Upper lobe of left lung (tissue), 6 donors: ENCODE measurements around the gene ZNF653. TPM values are rescaled to one million over a fixed set of nuclear protein-coding genes. Genes with fewer than 3 reads are reported as not detected.

Experiments
- ATAC-seq, 2 donors: fragments of 200-7000 bp; cut with Tn5 transposase; one replicate each; pipeline ENCODE4 v1.9.1; 2022; ENCODE audit warnings: mild to moderate bottlenecking in 2 of 2, moderate library complexity in 2 of 2; ENCODE audit not compliant: low FRiP score in 2 of 2
- DNase-seq, 2 donors: peaks; one replicate each; pipeline ENCODE4 v3.0.0-alpha.2; 2019 to 2020
- H3K27ac ChIP-seq, 4 donors: fragments of 200-600 bp; sonication (generic); one replicate each; pipeline ENCODE4 v1.5.1; 2016 to 2019
- H3K27me3 ChIP-seq, 4 donors: fragments of 200-600 bp; sonication (generic); one replicate each; pipeline ENCODE4 v1.5.1; 2017 to 2019
- H3K36me3 ChIP-seq, 4 donors: fragments of 200-600 bp; sonication (generic); one replicate each; pipeline ENCODE4 v1.5.1; 2016 to 2019
- H3K4me1 ChIP-seq, 4 donors: fragments of 200-600 bp; sonication (generic); one replicate each; pipeline ENCODE4 v1.5.1; 2018 to 2019
- H3K4me3 ChIP-seq, 4 donors: fragments of 200-600 bp; sonication (generic); one replicate each; pipeline ENCODE4 v1.5.1; 2017 to 2019; ENCODE audit warnings: mild to moderate bottlenecking in 2 of 4, moderate library complexity in 1 of 4
- H3K9me3 ChIP-seq, 4 donors: fragments of 200-600 bp; sonication (generic); one replicate each; pipeline ENCODE4 v1.5.1; 2018 to 2019
- CTCF ChIP-seq, 6 experiments: fragments of 450-650 bp in 4 of 6; fragments of 200-600 bp in 2 of 6; sonication (generic) in 2 of 6; IDR thresholded peaks; one replicate each; pipeline ENCODE4 v1.5.1; 2016 to 2019; ENCODE audit warnings: antibody characterized with exemption in 6 of 6
- EP300 ChIP-seq, 4 donors: sonication (generic); formaldehyde crosslinking; IDR thresholded peaks; one replicate each; pipeline ENCODE4 v1.5.1; 2017; ENCODE audit warnings: antibody characterized with exemption in 4 of 4, control low read depth in 2 of 4
- POLR2A ChIP-seq, 4 donors: fragments of 450-650 bp; IDR thresholded peaks; one replicate each; pipeline ENCODE4 v1.5.1; 2016 to 2017; ENCODE audit warnings: antibody characterized with exemption in 4 of 4, mild to moderate bottlenecking in 2 of 4
- POLR2AphosphoS5 ChIP-seq, 2 donors: sonication (generic); formaldehyde crosslinking; IDR thresholded peaks; one replicate each; pipeline ENCODE4 v1.5.1; 2017; ENCODE audit warnings: antibody characterized with exemption in 2 of 2
- whole genome bisulfite sequencing, 2 donors: methylation state at CpG; one replicate each; pipeline ENCODE4 v1.1.5; 2017 to 2018; 5-methylcytosine and 5-hydroxymethylcytosine counted together
- total RNA-seq, 6 donors: library from RNA; depleted of rRNA in 4 of 6; stranded (reverse); fragments of >200 nt in 4 of 6; gene quantifications; one replicate each; pipeline versions ENCODE4 v1.1.0 to v1.2.1, GENCODE V29; 2016 to 2021
- donor health status: DM: no; HTN: no; CAD: no; lungs with moderate emphysema.
- donor health status: DM: no; HTN: yes; CAD: no; lungs with severe emphysema.

The ZNF653 gene
- total RNA-seq, 6 donors from 2014 or later, result 6.8 to 30.4 (median 10.3) TPM

GRCh38 chr19:11519138-11519537 is 13.5 kb upstream of the ZNF653 start:
- H3K36me3 ChIP-seq, result peaks cover 0 to 62% (median 33%) of the 10 kb centered on the region in 4 donors

GRCh38 chr19:11513946-11514345 is 8.3 kb upstream of the ZNF653 start:
- H3K36me3 ChIP-seq, result peaks cover 0 to 71% (median 39%) of the 10 kb centered on the region in 4 donors
- no peak overlapping the region for H3K27ac ChIP-seq
- peak in 1 of 2 donors; percentile 68 for DNase-seq
- no peaks in the 10 kb centered on the region for H3K27me3 ChIP-seq
- TF ChIP-seq POLR2AphosphoS5 (IDR thresholded peaks at IDR 0.05), result no peak
- TF ChIP-seq EP300 (IDR thresholded peaks at IDR 0.05), result no peak
- no peak for TF ChIP-seq CTCF (IDR thresholded peaks at IDR 0.05)
- no peak for TF ChIP-seq POLR2A (IDR thresholded peaks at IDR 0.05)
- ATAC-seq, result peak; percentile 11 to 43
- no peak overlapping the region for H3K4me3 ChIP-seq
- no peaks in the 10 kb centered on the region for H3K4me1 ChIP-seq
- H3K9me3 ChIP-seq, result no peaks in the 10 kb centered on the region
- WGBS, 2 donors, result 94 to 96% methylated on average over 11 to 20 of the region's 20 CpGs

More at GRCh38 chr19:11519138-11519537, 13.5 kb upstream of the ZNF653 start:
- DNase-seq (no peak), ATAC-seq (no peak)
- 89 to 95% methylated on average over 9 of the region's 9 CpGs for WGBS, 2 donors
- H3K4me3 ChIP-seq, result no peak overlapping the region
- no peaks in the 10 kb centered on the region for H3K9me3 ChIP-seq
- no peaks in the 10 kb centered on the region for H3K4me1 ChIP-seq
- H3K27me3 ChIP-seq, result no peaks in the 10 kb centered on the region
- TF ChIP-seq POLR2A (IDR thresholded peaks at IDR 0.05), result no peak
- TF ChIP-seq CTCF (IDR thresholded peaks at IDR 0.05), result no peak
- H3K27ac ChIP-seq, result no peak overlapping the region

- WGBS, 2 donors, result 93 to 98% methylated on average over 8 of the region's 8 CpGs
- Histone ChIP-seq H3K9me3 (no peaks in the 10 kb centered on the region), H3K27ac (no peak overlapping the region), H3K4me3 (no peak overlapping the region), H3K27me3 (no peaks in the 10 kb centered on the region), H3K36me3 (peaks cover 0 to 45% (median 20%) of the 10 kb centered on the region in 4 donors), H3K4me1 (peaks cover 5 to 12% (median 10%) of the 10 kb centered on the region in 4 donors)
- ATAC-seq (no peak), DNase-seq (peak in 1 of 2 donors; percentile 57)
- TF ChIP-seq POLR2AphosphoS5 (IDR thresholded peaks at IDR 0.05) (no peak), EP300 (IDR thresholded peaks at IDR 0.05) (no peak), POLR2A (IDR thresholded peaks at IDR 0.05) (no peak), CTCF (IDR thresholded peaks at IDR 0.05) (no peak)
These were observed 4.8 kb upstream of the ZNF653 start for GRCh38 chr19:11510444-11510843.

- DNase-seq, result peak in 1 of 2 donors; percentile 74
These were observed 1.9 kb upstream of the ZNF653 start for GRCh38 chr19:11507370-11508078.

GRCh38 chr19:11506967-11507366 is 1.3 kb upstream of the ZNF653 start:
- DNase-seq, result no peak
- no peak for ATAC-seq
- H3K27me3 ChIP-seq, result no peaks in the 10 kb centered on the region
- H3K4me1 ChIP-seq, result peaks cover 10 to 20% (median 15%) of the 10 kb centered on the region in 4 donors
- H3K4me3 ChIP-seq, result no peak overlapping the region
- H3K36me3 ChIP-seq, result peaks cover 0 to 14% (median 4%) of the 10 kb centered on the region in 4 donors
- H3K9me3 ChIP-seq, result no peaks in the 10 kb centered on the region
- no peak for TF ChIP-seq POLR2AphosphoS5 (IDR thresholded peaks at IDR 0.05)
- TF ChIP-seq CTCF (IDR thresholded peaks at IDR 0.05), result no peak
- no peak for TF ChIP-seq POLR2A (IDR thresholded peaks at IDR 0.05)
- TF ChIP-seq EP300 (IDR thresholded peaks at IDR 0.05), result no peak
- no peak overlapping the region for H3K27ac ChIP-seq
- WGBS, 2 donors, result 89 to 98% methylated on average over 6 of the region's 6 CpGs

More at GRCh38 chr19:11507370-11508078, 1.9 kb upstream of the ZNF653 start:
- Histone ChIP-seq H3K4me3 (no peak overlapping the region), H3K27me3 (no peaks in the 10 kb centered on the region), H3K4me1 (peaks cover 10 to 20% (median 15%) of the 10 kb centered on the region in 4 donors), H3K36me3 (peaks cover 0 to 20% (median 7%) of the 10 kb centered on the region in 4 donors), H3K27ac (no peak overlapping the region), H3K9me3 (no peaks in the 10 kb centered on the region)
- 94% methylated on average over 10 to 18 of the region's 18 CpGs for WGBS, 2 donors
- ATAC-seq, result no peak
- no peak for TF ChIP-seq POLR2A (IDR thresholded peaks at IDR 0.05)
